Stimulated activated CD4-positive, alpha-beta T cell treated with anti-CD3 and anti-CD28 coated beads, TNF-alpha, amount 100 ng/mL, for 4 hours (primary cell): Measurements from ENCODE around the gene HEXIM2.

Experiments
- DNase-seq, 3 experiments: peaks; one replicate each; pipeline ENCODE4 v3.0.0-alpha.2; 2020; ENCODE audit warnings: low read depth in 3 of 3

HEXIM2 gene

DNA sequence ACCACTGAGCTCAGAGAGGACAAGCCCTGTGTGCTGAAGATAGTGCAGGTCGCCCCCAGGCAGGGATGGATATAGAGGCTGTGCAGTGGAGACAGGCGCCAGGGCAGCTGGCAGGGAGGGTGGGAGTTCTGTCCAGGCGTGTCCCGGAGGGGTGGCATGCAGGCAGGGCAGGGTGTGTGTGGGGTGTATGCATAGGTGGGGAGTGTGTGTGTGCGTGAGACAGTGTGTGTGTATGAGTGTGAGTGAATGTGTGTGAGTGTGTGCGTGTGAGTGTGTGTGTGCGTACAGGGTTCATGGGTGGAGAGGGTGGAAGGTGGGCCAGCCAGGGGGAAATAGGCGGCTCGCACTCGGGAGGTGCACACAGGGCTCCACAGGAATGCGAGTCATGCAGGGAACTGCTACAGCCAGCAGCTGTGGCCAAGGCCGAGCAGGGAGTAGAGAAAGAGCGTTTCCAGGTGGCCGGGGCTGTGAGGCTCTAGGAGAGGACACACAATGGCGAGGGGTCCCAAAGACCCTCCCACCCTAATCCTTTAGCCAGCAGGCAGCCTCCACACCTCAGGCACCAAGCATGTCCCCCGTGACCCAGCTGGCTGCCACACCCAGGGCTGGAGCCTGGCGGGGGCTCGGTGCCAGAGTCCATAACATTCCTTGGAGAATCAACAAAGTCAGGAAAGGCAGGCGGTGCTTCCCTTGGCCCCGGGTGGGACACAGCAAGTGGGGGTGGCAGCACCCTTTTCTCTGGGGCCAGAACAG, 34.0 kb upstream of the HEXIM2 start:
- DNase-seq: no peak

DNA sequence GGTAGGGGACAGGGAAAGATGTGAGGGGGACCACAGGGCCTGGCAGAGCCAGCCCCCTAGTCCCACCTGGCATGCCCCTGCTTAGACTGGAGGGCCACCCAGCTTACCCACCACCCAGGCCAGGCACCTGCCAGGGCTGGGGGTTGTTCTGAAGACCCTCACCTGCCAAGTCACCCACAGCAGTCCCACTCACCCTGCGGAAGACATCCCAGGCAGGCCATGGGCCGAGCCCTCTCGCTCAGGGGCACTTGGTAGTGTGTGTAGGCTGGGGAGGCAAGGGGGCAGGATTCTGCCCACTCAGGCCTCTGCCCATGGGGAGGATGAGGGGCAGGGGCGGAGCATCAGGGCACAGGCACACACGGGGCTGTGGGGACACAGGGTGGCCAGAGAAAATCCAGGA, 33.3 kb upstream of the HEXIM2 start:
- no peak for DNase-seq

DNA sequence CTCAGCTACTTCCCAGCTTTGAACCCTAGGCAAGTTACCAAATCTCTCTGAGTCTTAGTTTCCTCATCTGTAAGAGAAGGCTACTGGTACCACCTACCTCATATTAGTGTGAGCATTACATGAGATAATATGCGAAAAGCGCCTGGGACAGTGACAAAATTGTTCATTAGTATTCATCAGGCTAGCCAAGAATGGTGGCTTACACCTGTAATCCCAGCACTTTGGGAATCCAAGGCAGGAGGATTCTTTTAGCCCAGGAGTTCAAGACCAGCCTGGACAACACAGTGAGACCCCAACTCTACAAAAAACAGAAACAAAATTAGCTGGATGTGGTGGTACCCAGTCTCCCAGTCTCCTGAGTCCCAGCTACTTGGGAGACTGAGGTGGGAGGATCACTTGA, 32.7 kb upstream of the HEXIM2 start:
- no peak for DNase-seq

DNA sequence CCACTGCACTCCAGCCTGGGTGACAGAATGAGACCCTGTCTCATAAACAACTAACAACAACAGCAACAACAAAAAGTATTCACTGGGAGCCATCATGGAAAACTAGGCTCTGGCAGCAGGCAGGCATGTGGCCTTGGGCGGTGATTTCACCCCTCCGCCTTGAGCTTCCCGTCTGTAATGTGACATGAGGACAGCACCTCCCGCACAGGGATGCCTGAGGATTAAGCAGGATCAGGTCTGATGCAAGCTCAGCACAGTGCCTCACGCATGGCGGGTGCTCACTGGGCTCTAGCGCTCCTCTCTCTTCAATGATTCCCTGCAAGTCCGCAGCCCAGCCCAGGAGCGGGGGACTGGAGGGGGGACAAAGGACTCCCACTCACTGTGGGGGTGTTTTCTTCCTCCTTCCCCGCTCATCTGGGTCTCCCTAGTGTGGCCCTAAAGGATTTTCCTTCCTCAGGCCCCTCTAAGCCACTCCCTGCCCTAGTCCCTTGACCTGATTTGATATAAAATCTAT, 32.2 kb upstream of the HEXIM2 start:
- no peak for DNase-seq

DNA sequence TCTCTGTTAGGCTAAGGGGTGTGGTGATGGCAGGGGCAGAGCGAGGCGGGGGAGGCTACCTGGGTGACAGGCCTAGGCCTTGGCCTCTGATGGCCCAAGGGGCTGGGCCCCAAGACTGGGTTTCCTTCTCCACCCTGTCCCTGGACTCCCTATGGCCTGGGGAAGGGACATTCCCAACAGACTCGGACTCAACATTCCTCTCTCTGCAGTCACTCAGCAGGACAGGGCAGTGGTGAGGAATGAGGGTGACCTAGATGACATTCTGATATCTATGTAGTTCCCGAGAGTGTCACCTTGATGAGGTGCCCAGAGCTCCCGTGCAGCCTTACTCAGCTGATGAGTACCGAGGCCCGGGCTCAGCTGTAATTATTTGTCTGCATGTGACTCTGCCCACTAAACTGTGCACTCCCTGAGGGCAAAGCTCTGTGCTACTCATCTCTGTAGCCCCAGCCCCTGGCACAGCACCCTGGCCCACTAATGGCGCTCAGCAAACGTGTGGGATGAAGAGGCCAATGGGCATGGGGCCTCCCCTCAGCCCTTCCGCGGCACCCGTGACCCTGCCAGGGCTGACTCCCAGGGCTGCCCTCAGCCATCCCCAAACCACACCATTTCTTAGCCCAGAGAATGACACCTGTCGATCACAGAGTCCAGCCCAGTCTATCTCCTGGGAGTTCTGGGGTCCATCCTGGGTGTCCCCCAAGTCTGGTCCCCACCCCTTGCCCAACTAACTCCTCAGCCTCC, 31.6 kb upstream of the HEXIM2 start:
- no peak for DNase-seq

DNA sequence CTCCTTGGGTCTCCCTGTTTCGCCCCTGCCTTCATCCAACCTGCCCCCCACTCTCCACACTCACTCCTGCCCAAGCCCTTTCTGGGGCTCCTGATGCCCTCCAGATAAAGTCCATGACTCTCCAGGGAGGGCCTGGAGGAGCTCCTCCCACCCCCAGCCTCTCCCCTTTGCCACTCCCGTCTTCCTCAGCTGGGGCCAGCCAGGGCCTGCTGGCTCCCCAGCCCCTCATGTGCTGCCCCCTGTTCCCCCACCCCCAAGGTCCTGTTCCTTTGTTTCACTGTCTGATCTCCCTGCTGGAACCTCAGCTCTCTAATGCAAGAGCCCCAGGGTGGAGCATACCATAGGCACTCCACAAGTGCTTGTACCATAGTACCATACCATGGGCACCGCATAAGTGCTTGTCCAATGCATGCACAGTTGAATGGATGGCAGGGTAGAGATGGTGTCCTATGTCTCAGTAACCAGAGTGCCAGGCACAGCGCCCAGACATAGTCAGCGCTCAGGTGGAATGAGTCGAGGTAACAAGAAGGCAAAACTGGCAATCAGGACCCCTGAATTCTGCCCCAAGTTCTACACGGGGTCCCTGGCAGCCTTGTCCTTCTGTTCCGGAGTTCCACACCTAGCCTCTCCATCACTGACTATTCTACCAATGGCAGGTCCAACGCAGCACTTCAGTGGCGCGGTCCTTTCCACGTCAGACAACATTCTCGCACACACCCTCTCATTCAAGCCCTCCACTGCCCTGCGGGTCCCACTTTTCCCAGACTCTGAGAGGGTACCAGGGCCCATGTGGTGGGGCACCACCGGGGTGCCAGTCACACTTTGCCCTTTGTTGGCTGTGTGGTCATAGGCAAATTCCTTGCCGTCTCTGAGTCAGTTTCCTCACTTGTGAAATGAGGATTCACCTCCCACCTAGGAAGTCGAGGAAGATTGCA, 30.7 kb upstream of the HEXIM2 start:
- no peak for DNase-seq

DNA sequence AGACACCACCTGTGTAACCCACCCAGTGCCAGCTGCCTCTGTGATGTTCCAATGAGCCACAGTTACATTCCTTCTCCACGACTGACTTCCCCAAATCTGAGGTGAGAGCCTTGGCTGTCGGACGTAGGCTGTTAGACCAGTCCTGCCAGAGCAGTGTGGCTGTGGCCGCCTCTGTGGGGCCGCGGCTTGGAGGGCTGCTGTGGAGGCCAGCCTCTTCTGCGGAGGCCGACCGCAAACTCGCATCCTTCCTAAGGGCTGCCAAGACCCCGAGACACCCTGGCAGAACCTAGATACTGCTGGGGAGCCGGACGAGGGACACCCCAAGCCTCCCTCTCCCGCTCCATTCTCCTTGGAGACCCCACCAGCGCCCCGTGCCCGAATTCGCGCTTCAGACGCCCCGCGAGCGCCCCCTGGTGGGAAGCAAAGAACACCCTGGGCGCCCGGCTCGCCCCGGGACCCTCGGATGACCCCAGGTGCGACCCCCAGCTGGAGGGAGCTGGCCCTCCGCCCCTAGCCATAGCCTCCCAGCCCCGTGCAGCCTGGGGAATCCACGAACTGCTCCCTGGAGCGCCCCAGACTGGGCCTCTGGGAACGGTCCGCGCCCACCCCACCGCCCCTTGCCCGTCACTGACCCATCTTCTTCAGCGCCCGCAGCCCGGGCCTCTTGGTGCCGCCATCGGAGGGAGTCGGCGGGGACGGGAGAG, 29.9 kb upstream of the HEXIM2 start:
- peak in 1 of 3 experiments; percentile 40 for DNase-seq

DNA sequence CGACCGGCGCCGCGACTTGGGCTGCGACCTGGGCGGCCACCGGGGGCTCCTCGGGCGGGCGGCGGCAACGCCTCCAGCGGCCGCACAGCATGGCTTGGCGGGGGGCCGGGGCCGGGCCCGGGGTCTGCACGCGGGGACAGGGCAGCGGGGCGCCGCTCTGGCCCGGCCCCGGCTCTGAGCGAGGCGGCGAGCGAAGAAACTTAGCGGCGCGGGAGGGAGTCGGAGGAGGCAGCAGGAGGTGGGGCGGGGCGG, 29.4 kb upstream of the HEXIM2 start, which contains the start of gene PLCD3:
Gene PLCD3, minus strand, starts transcription at position 196 of the 252 bp plus-strand sequence. Its CDS starts 105 bp downstream, at position 91.
- peak in 1 of 3 experiments; percentile 59 for DNase-seq

DNA sequence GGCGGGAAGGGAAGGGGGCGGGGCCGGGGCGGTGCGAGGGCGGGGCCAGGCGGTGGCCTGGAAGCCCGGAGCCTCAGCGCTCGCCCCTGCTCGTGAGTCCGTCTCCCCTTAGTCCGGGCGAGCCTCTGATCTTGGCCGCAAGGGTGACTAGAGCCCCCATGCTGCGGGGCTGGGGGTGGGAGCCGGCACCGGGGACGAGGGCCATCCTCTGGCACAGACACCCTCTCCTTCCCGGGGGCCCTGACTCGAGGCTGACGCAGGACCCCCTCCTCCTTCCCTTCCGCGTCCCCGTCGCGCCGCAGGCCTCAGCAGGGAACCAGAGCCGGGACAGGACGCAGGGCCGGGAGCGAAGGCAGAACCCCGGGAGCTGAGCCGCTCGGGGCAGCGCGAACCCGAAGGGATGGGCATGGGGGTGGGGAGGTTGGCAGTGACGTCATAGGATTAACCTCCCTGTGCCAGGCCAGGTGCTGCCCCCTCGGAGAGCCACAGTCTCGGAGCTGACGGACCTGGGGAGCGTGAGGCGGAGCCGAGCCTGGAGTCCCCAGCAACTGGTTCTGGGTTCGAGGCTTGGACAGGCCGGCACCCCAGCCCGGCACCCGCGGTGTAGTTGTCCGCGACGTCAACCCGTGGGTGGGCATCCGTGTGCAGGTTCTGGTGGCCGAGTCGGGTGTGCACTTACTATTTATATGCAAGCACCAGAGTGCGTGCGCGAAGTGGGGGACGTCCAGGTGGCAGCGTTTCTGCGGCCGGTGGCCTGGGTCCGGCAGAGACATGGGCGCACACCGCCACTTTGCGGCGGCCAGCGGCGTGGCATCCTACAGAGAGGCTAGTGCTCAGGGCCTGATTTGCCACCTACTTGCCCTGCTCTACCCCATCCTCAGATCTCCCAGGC, 28.9 kb upstream of the HEXIM2 start:
- peak in 2 of 3 experiments; percentile 52 to 69 for DNase-seq

DNA sequence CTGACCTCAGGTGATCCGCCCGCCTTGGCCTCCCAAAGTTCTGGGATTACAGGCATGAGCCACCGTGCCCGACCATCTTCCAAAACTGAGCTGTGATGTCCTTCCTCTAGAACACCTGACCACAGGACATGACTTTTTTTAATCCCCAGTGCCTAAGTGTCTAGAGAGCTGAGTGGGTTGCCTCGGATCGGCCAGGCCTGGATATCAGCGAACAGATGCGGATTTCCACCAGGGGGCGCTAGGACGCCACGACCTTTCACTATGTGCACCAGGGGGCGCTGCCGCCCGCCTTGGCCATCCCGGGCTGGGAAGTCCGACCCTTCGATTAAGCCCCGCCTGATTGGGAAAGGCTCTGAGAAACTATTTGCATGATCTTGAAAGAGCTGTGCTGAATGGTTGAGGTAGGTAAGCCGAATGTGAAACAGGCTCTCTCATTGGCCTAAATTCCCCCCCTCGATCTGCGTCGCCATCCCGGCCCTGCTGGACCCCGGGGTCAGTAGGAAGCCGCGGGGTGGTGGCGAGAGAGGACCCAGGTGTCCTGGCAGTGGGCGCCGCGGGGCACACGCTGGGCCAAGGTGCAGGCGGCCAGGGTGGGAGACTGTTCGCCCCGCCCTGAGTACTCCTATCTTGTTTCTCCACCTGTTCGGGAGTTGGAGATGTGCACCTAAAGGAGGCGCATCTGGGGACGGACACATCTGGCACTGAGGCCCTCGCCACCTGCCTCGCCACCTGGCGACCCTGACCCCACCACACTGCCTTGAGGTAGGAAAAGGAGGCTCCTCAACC, 26.3 kb upstream of the HEXIM2 start, which contains the start of gene ACBD4:
Gene ACBD4, plus strand, starts transcription at position 496 of the 786 bp plus-strand sequence. CDS start 458 bp downstream, outside the sequence.
- DNase-seq: peak; percentile 90 to 98 (median 97)

DNA sequence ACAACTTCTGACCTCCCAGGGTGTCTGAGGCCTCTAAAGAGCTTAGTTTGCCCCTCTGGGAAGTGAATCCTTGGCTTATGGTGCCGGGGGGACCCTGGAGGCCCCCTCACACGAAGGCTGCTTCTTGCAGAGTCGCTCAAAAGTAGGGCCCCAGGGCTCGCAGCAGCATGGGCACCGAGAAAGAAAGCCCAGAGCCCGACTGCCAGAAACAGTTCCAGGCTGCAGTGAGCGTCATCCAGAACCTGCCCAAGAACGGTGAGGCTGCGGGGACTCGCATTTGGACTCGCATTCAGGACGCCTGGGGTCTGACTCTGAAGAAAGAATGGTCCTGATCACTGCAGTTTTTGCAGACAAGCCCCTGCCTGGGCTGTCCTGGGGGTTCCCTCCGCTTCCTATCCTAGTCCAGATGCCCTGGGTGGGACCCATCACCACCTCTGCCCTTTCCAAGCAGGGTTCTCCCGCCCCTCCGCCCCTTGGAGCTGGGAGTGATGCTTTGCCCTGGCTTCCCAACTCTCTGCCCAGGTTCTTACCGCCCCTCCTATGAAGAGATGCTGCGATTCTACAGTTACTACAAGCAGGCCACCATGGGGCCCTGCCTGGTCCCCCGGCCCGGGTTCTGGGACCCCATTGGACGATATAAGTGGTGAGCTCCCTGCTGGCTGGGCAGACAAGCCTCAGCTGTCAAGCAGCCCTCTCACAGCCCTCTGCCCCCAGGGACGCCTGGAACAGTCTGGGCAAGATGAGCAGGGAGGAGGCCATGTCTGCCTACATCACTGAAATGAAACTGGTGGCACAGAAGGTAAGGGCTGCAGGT, 25.5 kb upstream of the HEXIM2 start:
- no peak for DNase-seq

DNA sequence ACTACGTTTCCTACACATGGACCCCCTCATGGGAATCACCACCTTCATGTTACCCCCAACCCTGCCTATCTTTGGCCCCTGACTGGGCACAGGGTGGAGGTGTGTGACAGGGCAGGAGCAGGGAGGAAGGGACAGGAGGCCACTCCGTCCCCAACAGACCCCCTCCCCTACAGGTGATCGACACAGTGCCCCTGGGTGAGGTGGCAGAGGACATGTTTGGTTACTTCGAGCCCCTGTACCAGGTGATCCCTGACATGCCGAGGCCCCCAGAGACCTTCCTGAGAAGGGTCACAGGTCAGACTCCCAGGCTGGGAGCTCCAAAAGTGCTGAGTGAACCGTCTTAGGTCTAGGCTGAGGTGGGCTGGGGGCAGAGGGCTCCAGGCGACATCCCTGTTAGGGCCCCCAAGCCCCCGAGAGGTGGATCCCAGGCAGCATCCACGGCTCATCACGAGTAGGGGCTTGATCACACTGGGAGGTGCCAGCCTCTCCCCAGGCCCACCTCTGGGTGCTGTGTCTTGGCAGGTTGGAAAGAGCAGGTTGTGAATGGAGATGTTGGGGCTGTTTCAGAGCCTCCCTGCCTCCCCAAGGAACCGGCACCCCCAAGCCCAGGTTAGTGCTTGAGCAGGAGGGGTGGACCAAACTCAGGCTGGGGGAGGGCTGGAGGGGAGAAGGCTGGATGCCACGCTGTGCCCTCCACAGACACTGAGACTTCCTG, 24.7 kb upstream of the HEXIM2 start:
- no peak for DNase-seq

DNA sequence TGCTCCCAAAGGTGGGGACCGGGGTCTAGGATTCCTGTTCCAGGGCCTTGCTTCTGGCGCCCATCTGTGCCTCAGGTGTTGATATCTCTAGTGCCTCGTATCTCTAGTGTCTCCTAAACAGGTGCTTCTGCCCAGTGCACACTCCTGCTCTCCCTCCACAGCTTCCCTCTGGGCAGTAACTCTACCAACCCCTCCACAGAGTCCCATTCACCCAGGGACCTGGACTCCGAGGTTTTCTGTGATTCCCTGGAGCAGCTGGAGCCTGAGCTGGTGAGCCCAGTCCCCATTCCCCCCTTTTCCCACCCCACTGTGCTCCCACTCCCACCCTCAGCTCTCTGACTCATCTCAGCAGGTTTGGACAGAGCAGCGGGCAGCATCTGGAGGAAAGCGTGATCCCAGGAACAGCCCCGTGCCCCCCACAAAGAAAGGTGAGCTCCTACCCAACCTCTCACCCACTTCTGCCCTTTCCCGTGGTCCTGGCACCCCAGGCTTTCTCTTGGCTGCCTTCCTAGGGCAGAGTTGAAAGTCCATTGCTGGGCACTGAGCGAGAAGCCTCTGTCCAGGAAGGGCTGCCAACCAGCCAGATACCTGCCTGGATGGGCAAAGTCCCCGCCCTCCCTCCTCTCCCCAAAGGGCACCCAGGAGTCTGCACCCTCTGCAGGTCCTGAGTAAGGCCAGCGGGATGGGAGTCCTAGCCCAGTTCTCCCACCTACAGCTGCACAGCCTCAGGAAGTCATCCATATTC, 23.9 kb upstream of the HEXIM2 start:
- no peak for DNase-seq

DNA sequence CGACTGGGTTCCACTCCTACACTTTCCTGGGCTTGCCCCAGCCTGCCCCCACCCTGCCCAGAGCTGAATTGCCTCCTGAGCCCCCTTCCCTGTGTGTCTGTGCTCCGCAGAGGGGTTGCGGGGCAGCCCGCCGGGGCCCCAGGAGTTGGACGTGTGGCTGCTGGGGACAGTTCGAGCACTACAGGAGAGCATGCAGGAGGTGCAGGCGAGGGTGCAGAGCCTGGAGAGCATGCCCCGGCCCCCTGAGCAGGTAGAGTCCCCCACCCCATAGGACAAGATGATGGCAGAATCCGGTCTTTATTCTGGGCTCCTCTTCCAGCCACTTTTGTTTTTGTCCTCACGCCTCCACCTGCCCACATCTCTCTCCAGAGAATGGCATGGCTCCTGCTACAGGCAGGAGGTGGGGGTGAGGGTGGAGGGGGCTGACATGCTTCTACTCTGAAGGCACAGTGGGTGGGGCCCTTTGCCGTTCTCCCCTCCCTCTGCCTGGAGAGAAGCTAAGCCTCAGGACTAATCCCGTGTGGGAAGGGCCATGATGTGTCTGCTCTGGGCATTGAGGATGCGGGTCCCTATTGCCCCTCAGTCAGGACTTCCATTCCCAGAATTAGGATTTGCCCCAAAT, 22.7 kb upstream of the HEXIM2 start:
- no peak for DNase-seq

DNA sequence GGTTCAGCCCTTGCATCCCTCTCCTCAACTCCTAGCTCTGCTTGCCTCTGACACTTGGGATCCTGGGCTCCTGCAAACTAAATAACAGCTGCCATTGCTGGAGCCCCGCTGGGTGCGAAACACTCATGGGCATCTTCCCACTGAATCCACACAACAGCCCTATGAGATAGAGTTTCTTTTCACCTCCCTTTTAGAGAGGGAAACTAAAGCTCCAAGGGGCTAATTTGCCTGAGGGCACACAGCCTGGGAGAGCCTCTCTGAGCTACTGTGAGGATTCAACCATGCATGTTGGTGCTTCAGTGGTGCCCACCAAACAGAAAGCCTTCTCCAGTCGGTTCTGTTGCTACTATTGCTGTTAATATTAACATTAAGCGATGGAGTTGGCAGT, 22.1 kb upstream of the HEXIM2 start:
- no peak for DNase-seq

DNA sequence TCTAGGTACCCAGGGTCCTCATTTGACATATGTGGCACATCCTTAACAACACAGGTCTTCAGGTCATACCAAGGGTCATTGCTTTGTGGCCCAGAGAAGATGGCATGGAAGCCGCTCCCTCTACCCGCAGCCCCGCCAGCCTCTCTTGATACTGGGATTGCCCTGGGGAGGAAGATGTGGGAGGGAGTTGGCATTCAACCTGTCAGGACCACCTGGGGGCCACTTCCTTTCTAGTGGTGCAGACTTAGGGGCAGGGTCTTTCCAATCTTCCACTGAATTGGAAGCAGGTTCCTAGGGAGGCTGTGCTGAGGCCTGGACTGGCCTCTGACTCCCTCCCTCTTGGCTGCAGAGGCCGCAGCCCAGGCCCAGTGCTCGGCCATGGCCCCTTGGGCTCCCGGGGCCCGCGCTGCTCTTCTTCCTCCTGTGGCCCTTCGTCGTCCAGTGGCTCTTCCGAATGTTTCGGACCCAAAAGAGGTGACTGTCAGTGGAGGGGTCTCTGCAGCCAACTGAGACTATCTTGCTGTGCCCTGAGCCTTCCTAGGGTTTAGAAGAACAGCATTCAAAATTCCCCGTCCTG, 18.5 kb upstream of the HEXIM2 start:
- DNase-seq: no peak
